Upper lobe of left lung (tissue), 6 donors: ENCODE data around the gene CDR2. TPM values are rescaled to one million over a fixed set of nuclear protein-coding genes. Genes with fewer than 3 reads are reported as not detected.

Experiments used
- ATAC-seq, 2 donors: fragments of 200-7000 bp; cut with Tn5 transposase; one replicate each; pipeline ENCODE4 v1.9.1; 2022; ENCODE audit warnings: mild to moderate bottlenecking in 2 of 2, moderate library complexity in 2 of 2; ENCODE audit not compliant: low FRiP score in 2 of 2
- DNase-seq, 2 donors: peaks; one replicate each; pipeline ENCODE4 v3.0.0-alpha.2; 2019 to 2020
- H3K27ac ChIP-seq, 4 donors: fragments of 200-600 bp; sonication (generic); one replicate each; pipeline ENCODE4 v1.5.1; 2016 to 2019
- H3K27me3 ChIP-seq, 4 donors: fragments of 200-600 bp; sonication (generic); one replicate each; pipeline ENCODE4 v1.5.1; 2017 to 2019
- H3K36me3 ChIP-seq, 4 donors: fragments of 200-600 bp; sonication (generic); one replicate each; pipeline ENCODE4 v1.5.1; 2016 to 2019
- H3K4me1 ChIP-seq, 4 donors: fragments of 200-600 bp; sonication (generic); one replicate each; pipeline ENCODE4 v1.5.1; 2018 to 2019
- H3K4me3 ChIP-seq, 4 donors: fragments of 200-600 bp; sonication (generic); one replicate each; pipeline ENCODE4 v1.5.1; 2017 to 2019; ENCODE audit warnings: mild to moderate bottlenecking in 2 of 4, moderate library complexity in 1 of 4
- H3K9me3 ChIP-seq, 4 donors: fragments of 200-600 bp; sonication (generic); one replicate each; pipeline ENCODE4 v1.5.1; 2018 to 2019
- EP300 ChIP-seq, 4 donors: sonication (generic); formaldehyde crosslinking; IDR thresholded peaks; one replicate each; pipeline ENCODE4 v1.5.1; 2017; ENCODE audit warnings: antibody characterized with exemption in 4 of 4, control low read depth in 2 of 4
- POLR2A ChIP-seq, 4 donors: fragments of 450-650 bp; IDR thresholded peaks; one replicate each; pipeline ENCODE4 v1.5.1; 2016 to 2017; ENCODE audit warnings: antibody characterized with exemption in 4 of 4, mild to moderate bottlenecking in 2 of 4
- POLR2AphosphoS5 ChIP-seq, 2 donors: sonication (generic); formaldehyde crosslinking; IDR thresholded peaks; one replicate each; pipeline ENCODE4 v1.5.1; 2017; ENCODE audit warnings: antibody characterized with exemption in 2 of 2
- WGBS, 2 donors: methylation state at CpG; one replicate each; pipeline ENCODE4 v1.1.5; 2017 to 2018; 5-methylcytosine and 5-hydroxymethylcytosine counted together
- total RNA-seq, 6 donors: library from RNA; depleted of rRNA in 4 of 6; stranded (reverse); fragments of >200 nt in 4 of 6; gene quantifications; one replicate each; pipeline versions ENCODE4 v1.1.0 to v1.2.1, GENCODE V29; 2016 to 2021
- TF ChIP-seq, protein P1 (sequence below), 6 experiments: fragments of 450-650 bp in 4 of 6; fragments of 200-600 bp in 2 of 6; sonication (generic) in 2 of 6; IDR thresholded peaks; one replicate each; pipeline ENCODE4 v1.5.1; 2016 to 2019; ENCODE audit warnings: antibody characterized with exemption in 6 of 6
- donor health status: DM: no; HTN: no; CAD: no; lungs with moderate emphysema.
- donor health status: DM: no; HTN: yes; CAD: no; lungs with severe emphysema.

CDR2 gene
- total RNA-seq, 6 donors from 2014 or later, result 16.3 to 27.5 (median 19.4) TPM

DNA sequence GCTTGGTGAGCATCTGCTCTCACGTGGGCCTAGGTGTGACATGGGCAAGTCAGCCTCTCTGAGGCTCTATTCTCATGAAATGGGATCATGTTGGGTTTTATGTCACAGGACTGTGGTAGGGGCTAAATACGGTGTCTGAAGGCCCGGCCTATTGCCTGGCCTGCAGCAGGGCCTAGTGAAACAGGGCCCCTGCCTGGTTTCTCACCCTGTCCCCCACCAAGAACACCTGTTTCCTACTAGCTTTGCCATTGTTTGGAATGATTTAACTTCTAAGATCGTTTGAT lies 48.1 kb downstream of the CDR2 start:
- 74 to 94% methylated on average over 4 of the region's 4 CpGs for WGBS, 2 donors
- peaks cover 8 to 96% (median 63%) of the 10 kb centered on the region in 4 donors for H3K36me3 ChIP-seq

DNA sequence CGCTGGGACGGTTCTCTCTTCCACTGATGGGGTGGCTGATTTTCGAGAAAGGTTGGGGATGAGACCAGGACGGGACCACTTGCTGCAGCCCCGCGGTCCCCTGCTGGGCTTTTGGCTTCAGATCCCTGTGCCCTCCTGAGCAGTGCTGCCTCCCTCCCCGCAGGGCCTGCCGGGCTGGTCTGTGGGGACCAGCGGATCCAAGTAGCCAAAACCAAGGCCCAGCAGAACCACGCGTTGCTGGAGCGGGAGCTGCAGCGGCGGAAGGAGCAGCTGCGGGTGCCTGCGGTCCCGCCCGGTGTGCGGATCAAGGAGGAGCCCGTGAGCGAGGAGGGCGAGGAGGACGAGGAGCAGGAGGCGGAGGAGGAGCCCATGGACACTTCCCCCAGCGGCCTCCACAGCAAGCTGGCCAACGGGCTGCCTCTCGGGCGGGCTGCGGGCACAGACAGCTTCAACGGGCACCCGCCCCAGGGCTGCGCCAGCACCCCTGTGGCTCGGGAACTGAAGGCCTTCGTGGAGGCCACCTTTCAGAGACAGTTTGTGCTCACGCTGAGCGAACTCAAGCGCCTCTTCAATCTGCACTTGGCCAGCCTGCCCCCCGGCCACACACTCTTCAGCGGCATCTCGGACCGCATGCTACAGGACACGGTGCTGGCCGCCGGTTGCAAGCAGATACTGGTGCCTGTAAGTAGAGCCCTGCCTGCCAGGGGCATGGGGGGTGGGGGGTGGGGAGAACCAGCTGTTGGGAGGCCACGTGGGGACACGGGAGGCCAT lies 48.6 kb downstream of the CDR2 start:
- Histone ChIP-seq H3K36me3 (peaks cover 5 to 92% (median 64%) of the 10 kb centered on the region in 4 donors), H3K27ac (no peak overlapping the region), H3K9me3 (no peaks in the 10 kb centered on the region), H3K4me1 (peaks cover 0 to 5% (median 4%) of the 10 kb centered on the region in 4 donors), H3K4me3 (no peak overlapping the region), H3K27me3 (no peaks in the 10 kb centered on the region)
- TF ChIP-seq EP300 (IDR thresholded peaks at IDR 0.05) (no peak), POLR2A (IDR thresholded peaks at IDR 0.05) (no peak), POLR2AphosphoS5 (IDR thresholded peaks at IDR 0.05) (no peak)
- TF ChIP-seq, protein P1, sequence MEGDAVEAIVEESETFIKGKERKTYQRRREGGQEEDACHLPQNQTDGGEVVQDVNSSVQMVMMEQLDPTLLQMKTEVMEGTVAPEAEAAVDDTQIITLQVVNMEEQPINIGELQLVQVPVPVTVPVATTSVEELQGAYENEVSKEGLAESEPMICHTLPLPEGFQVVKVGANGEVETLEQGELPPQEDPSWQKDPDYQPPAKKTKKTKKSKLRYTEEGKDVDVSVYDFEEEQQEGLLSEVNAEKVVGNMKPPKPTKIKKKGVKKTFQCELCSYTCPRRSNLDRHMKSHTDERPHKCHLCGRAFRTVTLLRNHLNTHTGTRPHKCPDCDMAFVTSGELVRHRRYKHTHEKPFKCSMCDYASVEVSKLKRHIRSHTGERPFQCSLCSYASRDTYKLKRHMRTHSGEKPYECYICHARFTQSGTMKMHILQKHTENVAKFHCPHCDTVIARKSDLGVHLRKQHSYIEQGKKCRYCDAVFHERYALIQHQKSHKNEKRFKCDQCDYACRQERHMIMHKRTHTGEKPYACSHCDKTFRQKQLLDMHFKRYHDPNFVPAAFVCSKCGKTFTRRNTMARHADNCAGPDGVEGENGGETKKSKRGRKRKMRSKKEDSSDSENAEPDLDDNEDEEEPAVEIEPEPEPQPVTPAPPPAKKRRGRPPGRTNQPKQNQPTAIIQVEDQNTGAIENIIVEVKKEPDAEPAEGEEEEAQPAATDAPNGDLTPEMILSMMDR (IDR thresholded peaks at IDR 0.05), result no peak
- WGBS, 2 donors, result 94 to 98% methylated on average over 33 to 39 of the region's 46 CpGs
- DNase-seq, result peak in 1 of 2 donors; percentile 77
- ATAC-seq, result no peak

More for the DNA sequence above, 48.1 kb downstream of the CDR2 start:
- Histone ChIP-seq H3K9me3 (no peaks in the 10 kb centered on the region), H3K27ac (no peak overlapping the region), H3K27me3 (no peaks in the 10 kb centered on the region), H3K4me3 (no peak overlapping the region), H3K4me1 (peaks cover 0 to 5% (median 3%) of the 10 kb centered on the region in 4 donors)
- no peak for TF ChIP-seq POLR2AphosphoS5 (IDR thresholded peaks at IDR 0.05)
- TF ChIP-seq, protein P1 (IDR thresholded peaks at IDR 0.05), result no peak
- TF ChIP-seq EP300 (IDR thresholded peaks at IDR 0.05), result no peak
- no peak for ATAC-seq
- no peak for DNase-seq

DNA sequence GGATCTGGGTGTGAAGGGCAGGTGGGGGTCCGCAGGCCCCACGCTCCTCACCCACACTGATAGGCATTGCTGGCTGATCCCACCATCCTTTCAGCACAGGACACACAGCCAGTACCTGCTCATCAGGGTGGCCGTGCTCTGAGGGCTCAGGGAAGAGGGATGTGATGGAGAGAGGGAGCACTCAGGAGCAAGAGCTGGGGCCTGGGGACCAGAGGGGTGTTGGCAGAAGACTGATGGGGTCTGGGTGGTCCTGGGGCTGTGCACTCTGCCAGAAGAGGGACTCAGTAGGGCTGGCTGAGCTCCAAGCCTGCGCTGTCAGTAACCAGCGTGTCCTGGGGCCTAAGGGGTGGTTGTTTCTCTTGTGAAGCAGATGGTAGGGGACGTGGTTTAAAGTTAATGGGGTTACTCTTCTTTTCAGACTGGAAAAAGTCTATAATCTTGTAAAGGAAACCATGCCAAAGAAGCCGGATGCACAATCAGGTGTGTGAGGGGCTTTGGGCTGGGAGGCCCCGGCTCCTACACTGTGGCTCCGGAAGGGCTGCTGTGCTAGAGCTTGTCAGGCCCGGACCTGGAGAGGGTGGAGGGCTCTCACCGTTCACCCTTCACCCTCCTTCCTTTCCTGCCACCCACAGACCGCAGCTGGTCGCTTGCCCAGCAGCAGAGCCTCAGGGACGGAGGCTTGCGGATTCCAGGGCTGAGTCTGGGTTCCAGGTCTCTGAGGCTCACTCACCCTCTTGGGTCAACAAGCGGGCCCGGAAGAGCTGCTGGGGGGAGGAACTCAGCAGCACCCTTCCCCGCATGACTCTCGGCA lies 49.4 kb downstream of the CDR2 start:
- DNase-seq, result no peak
- Histone ChIP-seq H3K9me3 (no peaks in the 10 kb centered on the region), H3K36me3 (peaks cover 5 to 91% (median 68%) of the 10 kb centered on the region in 4 donors), H3K27ac (no peak overlapping the region), H3K4me3 (no peak overlapping the region), H3K4me1 (peaks cover 0 to 5% (median under 1%) of the 10 kb centered on the region in 4 donors), H3K27me3 (no peaks in the 10 kb centered on the region)
- WGBS, 2 donors, result 94 to 97% methylated on average over 19 of the region's 19 CpGs
- ATAC-seq, result no peak
- TF ChIP-seq EP300 (IDR thresholded peaks at IDR 0.05) (no peak), POLR2AphosphoS5 (IDR thresholded peaks at IDR 0.05) (no peak), POLR2A (IDR thresholded peaks at IDR 0.05) (no peak)
- TF ChIP-seq, protein P1 (IDR thresholded peaks at IDR 0.05), result no peak

DNA sequence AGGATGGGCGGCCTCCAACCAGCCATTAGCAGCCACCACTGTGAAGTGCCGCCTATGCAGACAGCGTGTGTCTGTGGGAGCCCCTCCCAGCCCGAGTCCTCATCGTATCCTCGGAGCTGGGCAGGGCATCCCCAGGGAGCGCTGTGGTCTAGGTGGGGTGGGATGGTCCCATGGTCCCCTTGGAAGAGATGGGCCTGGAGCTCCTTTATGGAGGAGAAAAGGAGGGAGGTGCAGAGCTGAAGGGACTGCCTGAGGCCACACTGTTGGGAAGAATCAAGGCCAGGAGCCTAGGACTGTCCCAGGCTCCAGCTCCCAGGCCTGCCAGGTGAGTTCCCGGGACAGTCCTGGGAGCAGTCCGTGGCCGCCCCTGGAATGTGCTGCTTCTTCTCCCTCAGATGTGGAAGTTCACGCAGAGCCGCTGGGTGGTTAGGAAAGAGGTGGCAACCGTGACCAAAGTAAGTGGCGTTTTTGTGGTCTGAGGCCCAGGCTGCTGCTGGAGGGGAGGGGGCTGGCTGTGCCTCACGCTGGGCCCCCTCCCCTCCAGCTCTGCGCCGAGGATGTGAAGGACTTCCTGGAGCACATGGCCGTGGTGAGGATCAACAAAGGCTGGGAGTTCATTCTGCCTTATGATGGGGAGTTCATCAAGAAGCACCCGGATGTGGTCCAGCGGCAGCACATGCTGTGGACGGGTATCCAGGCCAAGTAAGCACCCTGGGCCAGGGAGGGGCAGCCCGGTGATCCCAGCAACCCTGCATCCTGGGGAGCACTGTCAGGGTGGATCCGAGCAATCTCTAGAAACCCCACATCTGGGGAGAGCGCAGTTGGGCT lies 50.2 kb downstream of the CDR2 start:
- ATAC-seq (no peak), DNase-seq (no peak)
- Histone ChIP-seq H3K27me3 (no peaks in the 10 kb centered on the region), H3K4me1 (peaks cover 0 to 5% (median 0%) of the 10 kb centered on the region in 4 donors), H3K9me3 (no peaks in the 10 kb centered on the region), H3K4me3 (no peak overlapping the region), H3K27ac (no peak overlapping the region), H3K36me3 (peaks cover 5 to 94% (median 75%) of the 10 kb centered on the region in 4 donors)
- 85 to 92% methylated on average over 9 to 23 of the region's 24 CpGs for WGBS, 2 donors
- TF ChIP-seq EP300 (IDR thresholded peaks at IDR 0.05) (no peak), POLR2AphosphoS5 (IDR thresholded peaks at IDR 0.05) (no peak), POLR2A (IDR thresholded peaks at IDR 0.05) (no peak)
- TF ChIP-seq, protein P1 (IDR thresholded peaks at IDR 0.05), result no peak
